Glomerular visceral epithelial cell (primary cell): Measurements from ENCODE around the gene ZNF341.

ENCODE experiments used
- DNase-seq: peaks from one replicate; pipeline ENCODE4 v3.0.0-alpha.2; 2016; ENCODE audit errors: extremely low spot score

Gene ZNF341

GRCh38 chr20:33701629-33702450 is 30.0 kb upstream of the ZNF341 start:
- DNase-seq, result no peak

- DNase-seq, result no peak
Observed at GRCh38 chr20:33702861-33703260, 28.9 kb upstream of the ZNF341 start.

GRCh38 chr20:33703498-33704137 is 28.2 kb upstream of the ZNF341 start:
- no peak for DNase-seq

DNA sequence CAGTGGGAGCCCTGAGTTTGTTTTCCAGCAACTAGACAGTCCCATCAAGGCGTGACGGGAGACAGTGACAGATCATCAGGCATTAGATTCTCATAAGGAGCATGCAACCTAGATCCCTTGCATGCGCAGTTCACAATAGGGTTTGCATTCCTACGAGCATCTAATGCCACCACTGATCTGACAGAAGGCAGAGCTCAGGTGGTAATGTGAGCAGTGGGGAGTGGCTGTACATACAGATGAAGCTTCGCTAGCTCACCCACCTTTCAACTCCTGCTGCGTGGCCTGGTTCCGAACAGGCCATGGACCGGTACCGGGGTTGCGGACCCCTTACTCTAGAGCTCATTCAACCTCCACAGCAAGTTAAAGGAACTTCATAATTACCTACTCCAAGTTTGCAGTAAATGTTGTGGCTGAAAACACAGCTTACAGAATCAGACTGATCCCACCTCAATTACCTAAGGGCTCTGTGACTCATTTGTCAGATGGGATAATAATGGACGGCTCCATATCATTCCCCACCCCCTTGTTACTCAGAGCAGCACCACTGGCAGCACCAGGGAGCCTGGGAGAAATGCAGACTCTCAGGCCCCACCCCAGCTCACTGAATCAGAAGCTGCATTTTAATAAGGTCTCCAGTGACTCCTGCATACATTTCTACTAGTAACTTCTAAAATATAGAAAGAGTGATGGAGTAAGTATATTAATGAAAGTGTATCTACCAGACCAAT is 27.4 kb upstream of the ZNF341 start:
- no peak for DNase-seq

DNA sequence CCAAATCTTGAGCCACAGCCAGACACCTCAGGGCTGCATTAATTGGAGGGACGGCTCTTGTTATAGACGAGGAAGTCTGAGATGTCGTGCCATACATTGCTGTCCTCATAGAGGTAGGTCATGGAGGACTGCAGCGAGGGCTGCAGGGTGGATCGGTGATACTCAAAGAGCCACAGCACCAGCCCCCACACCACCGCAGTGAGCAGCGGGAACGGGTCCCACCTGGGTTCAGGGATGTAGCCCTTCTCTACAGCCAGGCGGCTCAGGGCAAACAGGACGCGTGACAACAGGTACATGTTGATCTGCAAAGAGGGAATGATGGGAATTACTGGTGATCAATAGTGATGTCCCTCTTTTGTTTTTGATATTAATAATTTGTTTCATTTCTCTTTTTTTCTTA is 24.1 kb upstream of the ZNF341 start:
- DNase-seq, result no peak

DNA sequence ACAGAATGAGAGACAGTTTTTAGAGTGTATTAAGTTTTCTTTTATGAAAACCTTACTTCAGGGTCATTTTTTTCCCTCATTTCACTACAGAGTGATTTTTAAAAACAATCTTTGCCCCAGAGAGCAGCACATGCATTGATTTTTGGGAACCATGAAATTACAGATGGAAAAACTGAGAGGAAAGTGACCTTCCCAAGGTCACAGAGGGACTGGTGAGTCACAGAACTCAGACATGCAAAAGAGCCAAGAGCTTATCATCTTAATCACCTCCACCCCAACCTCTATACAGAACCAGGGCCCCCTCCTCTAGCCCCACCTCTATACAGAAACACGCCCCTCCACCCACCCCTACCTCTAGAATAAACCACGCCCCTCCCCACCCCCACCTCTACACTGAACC is 22.4 kb upstream of the ZNF341 start:
- DNase-seq, result no peak

DNA sequence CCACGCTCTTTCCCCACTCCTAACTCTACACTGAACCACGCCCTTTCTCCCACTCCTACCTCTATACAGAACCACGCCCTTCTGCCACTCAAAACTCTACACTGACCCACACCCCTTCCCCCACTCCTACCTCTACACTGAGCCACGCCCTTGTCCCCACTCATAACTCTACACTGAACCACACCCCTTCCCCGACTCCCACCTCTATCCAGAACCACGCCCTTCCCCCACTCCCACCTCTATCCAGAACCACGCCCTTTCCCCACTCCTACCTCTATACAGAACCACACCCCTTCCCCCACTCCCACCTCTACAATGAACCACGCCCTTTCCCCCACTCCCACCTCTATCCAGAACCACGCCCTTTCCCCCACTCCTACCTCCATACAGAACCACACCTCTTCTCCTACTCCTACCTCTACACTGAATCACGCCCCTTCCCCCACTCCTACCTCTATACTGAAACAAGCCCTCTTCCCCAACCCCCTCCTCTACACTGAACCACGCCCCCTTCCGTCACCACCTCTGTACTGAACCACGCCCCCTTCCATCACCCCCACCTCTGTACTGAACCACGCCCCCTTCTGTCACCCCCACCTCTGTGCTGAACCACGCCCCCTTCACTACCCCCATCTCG is 21.8 kb upstream of the ZNF341 start:
- no peak for DNase-seq

- no peak for DNase-seq
Observed at GRCh38 chr20:33710681-33711445, 20.9 kb upstream of the ZNF341 start.

GRCh38 chr20:33711446-33711738 is 20.4 kb upstream of the ZNF341 start:
- no peak for DNase-seq

- DNase-seq, result no peak
Observed at GRCh38 chr20:33713865-33714367, 17.9 kb upstream of the ZNF341 start.

- DNase-seq, result no peak
Observed at GRCh38 chr20:33716498-33716897, 15.3 kb upstream of the ZNF341 start.

DNA sequence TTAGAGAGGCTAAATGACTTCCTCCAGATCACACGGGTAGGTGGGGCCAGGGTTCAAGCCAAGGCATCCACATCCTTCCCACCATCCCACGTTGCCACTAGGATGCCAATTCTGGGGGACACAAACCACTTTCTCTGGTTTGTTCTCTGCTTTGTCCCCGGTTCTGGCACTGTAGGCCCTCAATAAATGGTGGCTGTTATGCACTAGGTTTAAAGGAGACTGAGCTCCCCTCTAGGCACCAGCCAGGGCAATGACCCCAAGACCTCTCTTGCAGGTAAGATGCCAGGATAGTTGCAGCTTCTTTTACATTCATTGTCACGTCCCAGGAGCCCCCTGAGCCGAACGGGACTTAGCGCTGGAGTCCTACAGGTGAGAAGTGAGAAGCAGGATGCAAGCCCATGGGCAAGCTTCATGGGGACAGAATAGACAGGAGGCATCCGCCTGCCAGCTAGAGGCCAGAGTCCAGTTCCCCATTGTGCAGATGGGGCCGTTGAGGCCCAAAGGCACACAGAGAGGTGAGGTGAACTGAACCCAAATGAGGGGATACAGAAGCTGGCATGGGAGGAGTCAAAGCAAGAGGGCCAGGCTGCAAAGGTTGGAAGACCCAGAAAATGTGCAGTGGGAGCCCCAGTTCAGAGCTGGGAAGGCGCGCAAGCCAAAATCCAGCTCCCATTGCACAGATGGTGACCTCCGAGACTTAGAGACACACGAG is 12.4 kb upstream of the ZNF341 start:
- DNase-seq, result no peak

DNA sequence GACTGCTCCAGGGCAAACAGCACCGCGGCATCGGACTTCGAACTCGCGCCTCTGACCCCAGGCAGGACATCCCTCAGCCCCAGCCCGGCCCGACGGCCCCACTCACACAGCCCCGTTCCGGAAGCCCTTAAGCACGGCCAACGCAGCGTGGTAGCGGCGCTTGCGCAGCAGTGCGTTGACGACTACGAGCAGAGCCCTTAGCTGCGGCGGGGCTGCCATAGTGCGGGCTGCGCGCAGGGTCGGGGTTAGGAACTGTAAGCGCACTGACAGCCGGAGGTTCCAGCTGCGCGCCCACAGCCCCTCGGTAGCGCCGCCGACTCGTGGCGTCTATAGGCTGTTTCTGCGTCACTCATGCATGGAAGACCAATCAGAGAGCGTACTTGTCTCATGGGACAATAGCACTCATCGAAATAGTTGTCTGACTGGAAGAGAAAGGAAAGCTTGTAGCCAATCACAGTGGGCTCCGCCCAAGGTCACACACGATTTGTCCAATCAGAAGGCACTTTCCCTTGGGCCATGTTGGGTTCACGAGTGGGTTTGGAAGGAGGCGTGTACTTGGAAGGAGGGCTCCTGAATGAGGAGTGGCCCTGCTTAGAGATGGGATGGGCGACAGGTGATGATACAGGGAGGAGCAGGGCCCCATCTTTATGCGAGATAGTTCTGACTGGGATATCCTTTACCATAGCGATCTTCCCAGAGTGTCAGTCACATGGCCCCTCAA is 11.6 kb upstream of the ZNF341 start, which contains the start of gene PXMP4:
TSS of gene PXMP4 (minus strand) at position 322 of the 721 bp plus-strand sequence. CDS start at position 219, 103 bp downstream.
- DNase-seq, result peak; percentile 95

DNA sequence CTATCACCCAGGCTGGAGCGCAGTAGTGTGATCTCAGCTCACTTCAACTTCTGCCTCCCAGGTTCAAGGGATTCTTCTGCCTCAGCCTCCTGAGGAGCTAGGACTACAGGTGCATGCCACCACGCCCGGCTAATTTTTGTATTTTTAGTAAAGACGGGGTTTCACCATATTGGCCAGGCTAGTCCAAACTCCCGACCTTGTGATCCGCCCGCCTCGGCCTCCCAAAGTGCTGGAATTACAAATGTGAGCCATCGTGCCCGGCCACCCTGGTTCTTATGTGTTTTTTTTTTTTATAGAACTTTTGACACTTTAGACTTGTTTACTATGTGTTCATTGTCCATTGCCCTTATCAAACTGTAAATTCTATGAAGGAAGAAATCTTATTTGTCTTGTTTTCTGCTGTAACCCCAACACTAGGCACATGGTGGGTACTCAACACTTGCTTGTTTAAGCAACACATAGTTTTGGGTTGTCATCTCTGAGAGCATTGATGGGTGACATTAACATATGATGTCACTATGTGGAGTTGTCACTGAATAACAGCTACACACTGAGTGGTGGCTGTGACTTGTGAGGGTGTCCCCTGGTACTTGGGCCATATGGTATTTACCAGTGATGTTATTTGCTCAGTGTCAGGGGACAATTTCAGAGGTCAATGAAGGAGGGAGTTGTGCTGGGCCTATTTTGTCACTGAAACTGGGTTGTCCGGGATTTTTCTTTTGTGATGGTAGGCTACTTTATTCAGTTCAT is 10.2 kb upstream of the ZNF341 start:
- DNase-seq, result no peak

- no peak for DNase-seq
Observed at GRCh38 chr20:33724439-33725094, 7.2 kb upstream of the ZNF341 start.

DNA sequence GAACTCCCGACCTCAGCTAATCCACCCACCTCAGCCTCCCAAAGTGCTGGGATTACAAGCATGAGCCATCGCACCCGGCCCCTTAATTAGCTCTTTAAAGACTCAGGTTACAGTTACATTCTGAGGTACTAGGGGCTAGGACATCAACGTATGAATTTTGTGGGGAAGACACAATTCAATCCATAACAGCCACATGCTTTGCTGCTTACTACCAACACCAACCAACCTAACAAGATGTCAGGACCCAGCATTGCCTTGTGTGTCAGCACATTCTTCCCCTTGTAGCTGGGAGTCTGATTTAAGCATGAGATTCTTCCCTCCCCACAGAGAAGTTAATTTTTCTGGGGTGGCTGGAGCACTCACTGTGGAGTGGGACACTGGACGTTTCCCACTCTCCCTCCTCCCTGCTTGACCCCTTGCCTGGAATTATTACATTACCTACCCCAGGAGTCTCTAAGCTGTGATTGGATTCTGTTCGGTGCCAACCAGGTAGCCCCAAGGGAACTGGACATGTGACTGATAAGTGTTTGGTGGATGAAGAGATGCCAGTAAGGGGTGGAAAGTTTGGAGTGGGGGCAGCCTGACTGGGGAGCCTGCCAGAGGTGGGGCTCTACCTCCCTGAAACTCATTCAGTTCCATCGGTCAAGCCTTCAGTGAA is 6.1 kb upstream of the ZNF341 start:
- DNase-seq, result no peak

DNA sequence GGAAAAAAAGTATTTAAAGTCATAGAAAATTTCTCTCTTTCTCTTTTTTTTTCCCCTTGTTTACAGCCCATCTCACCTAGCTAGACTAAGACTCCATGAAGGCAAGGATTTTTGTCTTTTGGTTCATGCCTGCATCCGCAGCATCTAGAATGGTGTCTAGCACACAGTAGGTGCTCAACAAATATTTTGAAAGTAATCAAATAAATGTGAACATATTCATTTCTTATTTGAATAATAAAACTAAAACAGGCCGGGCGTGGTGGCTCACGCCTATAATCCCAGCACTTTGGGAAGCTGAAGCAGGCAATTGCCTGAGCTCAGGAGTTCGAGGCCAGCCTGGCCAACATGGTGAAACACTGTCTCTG is 4.7 kb upstream of the ZNF341 start:
- DNase-seq, result no peak

- no peak for DNase-seq
Observed at GRCh38 chr20:33727806-33728205, 4.0 kb upstream of the ZNF341 start.
